Non-pigmented ciliary epithelial cell (primary cell): Measurements from ENCODE around the gene ZNF787.
"Not testable (repeated sequence)": the region's sequence is repeated elsewhere in the genome, so short reads cannot be mapped to it uniquely, and the experiment has no call there.

Experiments used
- DNase-seq: peaks from one replicate; pipeline ENCODE4 v3.0.0-alpha.2; 2010; ENCODE audit warnings: low read depth

ZNF787 gene

DNA sequence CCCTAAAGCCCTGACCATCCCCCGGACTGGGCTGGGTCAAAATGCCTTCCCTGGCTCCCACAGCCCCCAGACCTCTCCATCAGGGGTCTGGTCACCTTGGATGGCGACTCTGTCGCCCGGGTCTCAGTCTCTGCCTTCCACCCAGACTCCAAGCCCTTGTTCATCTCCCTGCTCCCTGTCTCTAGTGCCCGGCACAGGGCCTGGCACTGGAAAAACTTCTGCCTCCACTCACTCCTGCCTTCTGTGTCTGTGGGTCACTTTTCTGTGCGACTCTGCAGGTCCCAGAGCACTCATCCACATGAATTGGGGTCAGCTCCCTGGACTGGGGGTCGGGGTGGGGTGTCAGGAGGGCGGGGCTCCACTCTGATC, 1.1 kb downstream of the ZNF787 start:
- DNase-seq: no peak

DNA sequence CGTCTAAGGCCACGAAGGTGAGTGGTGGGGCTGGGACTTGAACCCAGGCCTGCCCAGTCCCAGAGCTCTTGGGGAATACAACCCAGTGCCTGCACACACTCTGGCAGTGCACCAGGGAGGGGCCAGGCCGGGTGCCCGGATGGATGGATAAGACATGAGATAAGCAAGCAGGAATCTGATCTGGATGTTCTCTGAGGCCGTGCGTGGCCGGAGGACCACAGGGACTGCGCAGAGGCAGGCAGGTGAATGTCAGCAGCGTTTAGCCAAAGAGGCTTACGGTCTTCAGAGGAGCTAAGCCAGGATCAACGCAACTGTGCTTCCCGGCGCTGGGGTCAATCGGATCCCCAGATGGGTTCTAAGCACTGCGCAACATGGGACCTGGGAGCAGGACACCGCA, 1.5 kb downstream of the ZNF787 start:
- DNase-seq: no peak

DNA sequence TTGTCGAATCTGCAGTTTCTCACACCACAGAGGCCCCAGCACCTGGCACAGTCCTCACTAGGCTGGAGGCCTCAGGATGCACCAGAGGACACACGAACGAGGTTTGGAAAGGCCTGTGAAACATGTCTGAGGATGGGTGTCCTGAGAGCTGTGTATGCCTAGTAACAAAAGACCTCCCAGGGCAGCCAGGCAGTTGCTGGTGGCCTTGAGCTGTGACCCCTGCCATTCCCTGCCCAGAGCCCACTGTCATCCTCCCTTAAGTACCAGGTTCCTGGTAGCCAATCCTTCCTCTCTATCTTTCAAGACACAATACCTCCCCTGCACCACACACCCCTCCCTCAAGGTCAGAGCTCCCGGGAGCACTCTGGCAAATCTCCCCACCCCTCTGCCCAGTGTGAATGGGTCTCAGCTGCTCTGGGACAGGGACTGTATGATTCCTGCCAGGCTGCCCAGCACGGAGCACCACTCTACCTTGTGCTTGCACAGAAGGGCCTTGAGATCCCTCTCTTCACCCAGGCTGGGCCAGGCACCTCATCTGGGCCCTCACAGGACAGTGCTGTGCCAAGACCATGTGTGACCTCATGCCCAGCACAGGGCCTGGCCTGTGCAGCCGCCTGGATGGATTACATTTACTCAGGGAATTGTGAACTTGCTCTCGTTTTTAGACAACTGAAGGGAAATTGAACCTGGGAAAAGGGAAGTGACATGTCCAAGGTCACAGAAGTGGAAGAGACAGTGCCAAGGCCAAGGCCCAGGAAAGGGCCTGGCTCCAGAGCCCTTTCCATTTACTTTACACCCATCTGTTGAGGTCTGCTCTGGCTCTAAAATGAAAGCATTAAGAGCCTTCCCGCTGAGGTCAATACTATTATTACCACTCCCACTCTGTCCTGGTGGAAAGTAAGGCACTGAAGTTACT, 2.2 kb downstream of the ZNF787 start:
- no peak for DNase-seq

DNA sequence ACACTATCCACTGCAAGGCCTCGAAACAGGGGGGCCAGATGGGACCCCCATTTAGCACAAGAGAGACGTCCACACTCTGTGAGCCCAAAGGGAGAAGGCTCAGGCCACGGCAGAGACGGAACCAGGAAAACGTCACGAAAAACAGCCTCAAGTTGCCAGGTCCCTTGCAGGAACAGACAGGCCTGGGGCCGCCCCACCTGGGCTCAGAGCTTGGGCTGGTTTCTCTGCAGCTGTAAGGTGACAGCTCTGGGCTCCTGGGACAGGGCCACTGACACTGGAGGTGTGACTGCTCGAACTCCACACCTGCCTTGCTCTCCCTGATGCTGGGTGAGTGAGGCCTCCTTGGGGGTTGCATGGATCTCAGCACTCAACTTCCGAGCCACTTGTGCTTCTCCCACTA, 3.2 kb downstream of the ZNF787 start:
- no peak for DNase-seq

- DNase-seq: no peak
Observed at GRCh38 chr19:56117376-56117884, 3.7 kb downstream of the ZNF787 start.

GRCh38 chr19:56116606-56117005, 4.5 kb downstream of the ZNF787 start:
- no peak for DNase-seq

DNA sequence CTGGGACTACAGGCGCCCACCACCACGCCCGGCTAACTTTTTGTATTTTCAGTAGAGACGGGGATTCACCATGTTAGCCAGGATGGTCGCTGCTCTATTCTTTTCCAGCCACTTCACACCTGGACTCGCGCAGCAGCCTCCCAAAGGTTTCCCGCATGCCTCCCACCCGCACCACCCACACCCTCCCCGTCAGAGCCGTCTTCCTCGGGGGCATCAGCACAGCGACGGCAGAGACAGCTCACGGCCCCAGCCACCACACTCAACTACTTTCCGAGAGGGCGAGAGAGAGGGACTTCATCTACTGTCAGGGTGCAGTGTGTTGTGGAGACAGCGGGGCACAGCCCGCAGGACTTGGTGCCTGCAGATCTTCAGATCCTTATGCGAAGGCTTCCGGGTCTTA, 5.6 kb downstream of the ZNF787 start:
- no peak for DNase-seq

GRCh38 chr19:56114778-56115110, 6.4 kb downstream of the ZNF787 start:
- DNase-seq: no peak

DNA sequence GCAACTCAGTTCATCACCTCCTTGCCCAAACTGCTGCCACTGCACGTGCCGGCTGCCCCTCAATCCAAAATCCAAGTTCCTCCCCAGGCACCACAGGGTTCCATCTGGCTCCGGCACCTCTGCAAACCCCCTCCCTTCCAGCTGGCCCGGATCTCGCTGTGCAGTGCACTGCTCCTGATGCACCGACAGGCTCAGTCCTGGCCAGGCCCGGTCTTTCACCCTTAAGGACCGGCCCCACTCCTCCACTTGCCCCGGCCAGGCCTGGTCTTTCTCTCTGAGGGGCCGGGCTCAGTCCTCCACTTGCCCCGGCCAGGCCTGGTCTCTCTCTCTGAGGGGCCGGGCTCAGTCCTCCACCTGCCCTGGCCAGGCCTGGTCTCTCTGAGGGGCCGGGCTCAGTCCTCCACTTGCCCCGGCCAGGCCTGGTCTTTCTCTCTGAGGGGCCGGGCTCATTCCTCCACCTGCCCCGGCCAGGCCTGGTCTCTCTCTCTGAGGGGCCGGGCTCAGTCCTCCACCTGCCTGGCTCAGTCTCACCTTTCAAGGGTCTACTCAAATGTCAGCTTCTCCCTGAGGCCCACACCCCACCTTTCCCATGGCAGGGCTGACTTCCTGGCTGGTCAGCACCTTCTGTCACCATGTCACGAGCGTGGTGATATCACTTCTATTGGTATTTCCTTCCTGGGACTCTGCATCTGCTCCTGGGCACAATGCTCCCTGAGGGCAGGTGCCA, 6.9 kb downstream of the ZNF787 start:
- DNase-seq: no peak

DNA sequence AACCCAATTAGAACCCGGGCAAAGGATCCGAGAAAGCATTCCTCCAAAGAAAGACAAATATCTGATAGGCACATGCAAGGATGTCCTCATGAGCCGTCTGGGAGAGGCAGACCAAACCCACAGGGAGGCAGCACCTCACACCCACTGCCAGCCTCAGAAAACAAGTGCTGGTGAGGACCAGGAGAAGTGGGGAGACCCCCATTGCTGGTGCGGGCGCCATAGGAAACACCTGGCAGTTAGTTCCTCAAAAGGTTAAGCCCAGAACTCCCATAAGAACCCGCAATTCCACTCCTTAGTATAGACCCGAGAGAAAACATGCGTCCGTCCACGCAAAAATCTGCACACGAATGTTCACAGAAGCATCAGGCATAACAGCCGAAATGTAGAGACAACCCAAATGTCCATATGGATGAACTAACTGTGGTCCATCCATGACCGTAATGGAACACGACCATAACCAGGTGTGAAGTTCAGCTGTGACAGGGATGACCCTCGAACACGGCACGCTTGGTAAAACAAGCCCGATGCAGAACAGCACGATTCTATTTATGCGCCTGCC, 7.9 kb downstream of the ZNF787 start:
- DNase-seq: no peak

DNA sequence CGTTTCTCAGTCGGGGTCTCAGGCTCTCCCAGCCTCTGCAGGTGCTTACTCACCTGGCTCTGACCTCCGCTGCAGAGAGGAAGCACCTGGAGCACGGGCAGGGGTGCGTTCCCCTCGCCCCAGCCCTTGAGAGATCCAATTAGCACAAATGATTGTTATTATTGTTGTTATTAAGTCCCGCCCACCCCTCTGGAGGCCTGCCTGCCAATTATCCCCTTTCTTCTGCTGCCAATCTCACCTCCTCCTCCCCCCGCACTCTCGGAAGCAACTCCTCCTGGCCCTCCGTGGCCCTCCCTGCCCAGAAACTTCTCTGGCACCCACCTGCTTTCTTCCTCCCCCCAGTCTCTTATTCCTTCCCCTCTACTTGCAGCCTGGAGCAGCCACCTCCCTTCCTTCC, 8.8 kb downstream of the ZNF787 start:
- no peak for DNase-seq

- no peak for DNase-seq
Observed at GRCh38 chr19:56111601-56112312, 9.3 kb downstream of the ZNF787 start.

GRCh38 chr19:56110515-56111448, 10.3 kb downstream of the ZNF787 start:
- no peak for DNase-seq

DNA sequence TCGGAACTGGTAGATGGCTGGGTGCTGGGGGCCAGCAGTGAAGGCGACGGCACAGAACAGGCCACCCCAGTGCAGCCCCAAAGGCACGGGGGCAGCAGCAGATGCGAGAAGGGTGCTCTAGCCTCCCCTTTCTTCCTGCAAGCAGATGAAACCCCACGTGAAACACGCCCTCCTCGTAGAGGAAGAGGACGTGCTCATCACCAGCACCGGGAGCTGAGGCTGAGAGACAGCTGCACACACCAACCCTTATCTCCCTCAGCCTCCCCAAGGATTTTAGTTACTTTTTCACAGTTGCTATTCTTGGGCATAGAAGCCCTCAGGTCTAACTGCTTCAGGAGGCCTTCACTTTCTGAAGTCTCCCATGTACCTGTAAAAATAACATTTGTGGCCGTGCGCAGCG, 11.9 kb downstream of the ZNF787 start:
- no peak for DNase-seq

DNA sequence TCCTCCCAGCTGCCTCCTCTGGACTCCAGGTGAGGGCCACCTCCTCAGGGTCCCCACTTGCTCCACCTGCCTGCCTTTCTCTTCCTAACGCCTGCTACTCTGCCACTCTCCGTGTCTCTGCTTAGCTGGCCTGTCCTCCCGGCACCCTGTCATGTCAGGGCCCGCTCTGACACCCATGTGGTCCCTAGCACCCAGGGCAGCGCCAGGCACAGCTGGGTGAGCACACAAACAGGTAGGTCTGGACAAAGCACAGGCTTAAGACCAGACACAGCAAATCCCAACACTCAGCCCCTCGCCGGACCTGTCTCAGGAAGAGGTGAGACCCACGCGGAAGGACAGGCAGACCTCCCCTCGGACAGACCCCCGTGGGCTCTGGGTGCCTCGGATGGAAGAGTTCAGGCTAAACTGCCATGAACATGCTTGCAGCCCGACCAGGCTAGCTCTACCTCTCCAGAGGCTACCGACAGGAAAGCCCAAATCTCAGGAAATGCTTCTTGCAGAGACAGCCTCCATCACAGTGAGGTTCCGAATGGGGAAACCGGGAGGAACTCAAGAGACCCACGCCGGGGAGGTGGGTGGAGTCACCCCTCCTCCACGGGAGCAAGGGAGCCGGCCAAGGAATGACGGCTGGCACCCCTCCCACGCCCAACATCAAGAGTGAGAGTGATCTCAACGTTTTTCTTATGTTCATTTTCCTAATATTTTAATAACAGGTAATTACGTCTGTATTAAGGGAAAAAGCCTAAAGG, 12.5 kb downstream of the ZNF787 start:
- DNase-seq: no peak

DNA sequence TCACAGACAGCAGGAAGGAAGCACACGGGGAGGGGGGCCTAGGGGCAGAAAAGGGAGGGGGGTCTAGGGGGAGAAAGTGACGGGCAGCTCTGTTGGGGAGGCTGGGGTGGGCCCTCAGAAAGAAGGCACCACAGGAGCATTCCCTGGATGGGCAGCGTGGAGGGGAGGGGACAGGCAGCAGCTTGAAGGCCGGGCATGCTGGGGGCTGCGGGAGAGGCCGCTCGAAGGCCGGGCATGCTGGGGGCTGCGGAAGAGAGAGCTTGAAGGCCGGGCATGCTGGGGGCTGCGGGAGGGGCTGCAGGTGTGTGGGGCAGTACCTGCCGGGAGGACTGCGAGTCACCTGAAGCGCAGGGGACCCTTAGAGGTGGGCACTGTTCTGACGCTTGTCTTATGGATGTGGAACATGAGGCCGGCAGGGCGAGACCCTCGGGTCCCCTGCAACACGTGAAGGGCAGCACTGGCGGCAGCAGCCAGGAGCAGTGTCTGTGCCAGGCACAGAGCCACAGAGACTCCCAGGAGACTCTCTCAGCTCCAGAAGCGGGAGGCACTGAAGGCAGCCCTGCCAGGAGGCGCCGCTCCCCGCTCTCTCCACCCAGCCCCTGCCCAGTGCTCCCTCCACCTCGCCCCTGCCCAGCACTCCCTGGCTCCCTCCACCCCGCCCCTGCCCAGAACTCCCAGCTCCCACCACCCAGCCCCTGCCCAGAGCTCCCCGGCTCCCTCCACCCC, 13.3 kb downstream of the ZNF787 start:
- no peak for DNase-seq

DNA sequence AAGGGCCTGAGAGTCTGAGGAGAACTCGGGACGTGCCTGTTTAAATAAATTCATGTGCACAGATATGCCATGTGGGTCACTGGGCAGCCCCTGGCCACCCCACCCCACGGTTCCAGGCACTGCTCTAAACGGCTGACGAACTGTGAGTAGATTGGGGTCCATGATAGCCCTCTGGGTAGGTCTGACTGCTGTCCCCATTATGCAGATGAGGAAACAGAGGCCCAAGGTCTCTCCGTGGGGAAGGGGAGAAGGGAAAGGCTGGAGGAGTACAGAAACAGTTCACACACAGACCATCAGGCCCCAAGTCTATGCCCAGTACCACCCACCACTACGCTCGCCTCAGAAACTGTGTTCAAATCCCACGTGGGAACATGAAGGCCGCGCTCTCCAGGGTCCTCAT, 14.1 kb downstream of the ZNF787 start:
- DNase-seq: no peak

DNA sequence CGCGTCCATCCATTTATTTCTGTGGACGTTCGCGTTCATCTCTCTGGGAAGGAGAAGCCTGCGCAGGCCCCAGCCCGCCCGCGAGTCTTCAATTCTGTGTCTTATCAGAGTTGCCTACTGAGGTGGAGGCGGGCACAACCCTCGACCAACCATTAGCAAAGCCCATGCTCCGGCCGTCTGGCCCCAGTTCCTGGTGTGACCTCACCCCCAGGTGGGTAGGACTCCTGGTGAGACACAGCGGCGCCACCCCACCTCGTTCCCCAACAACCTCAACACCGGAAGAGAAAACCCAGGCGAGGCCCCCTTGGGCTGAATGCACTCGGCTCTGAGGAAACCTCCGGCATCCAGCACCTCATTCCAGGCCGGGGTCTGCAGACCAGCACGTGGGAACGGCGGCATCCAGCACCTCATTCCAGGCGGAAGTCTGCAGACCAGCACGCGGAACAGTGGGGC, 14.7 kb downstream of the ZNF787 start:
- no peak for DNase-seq

DNA sequence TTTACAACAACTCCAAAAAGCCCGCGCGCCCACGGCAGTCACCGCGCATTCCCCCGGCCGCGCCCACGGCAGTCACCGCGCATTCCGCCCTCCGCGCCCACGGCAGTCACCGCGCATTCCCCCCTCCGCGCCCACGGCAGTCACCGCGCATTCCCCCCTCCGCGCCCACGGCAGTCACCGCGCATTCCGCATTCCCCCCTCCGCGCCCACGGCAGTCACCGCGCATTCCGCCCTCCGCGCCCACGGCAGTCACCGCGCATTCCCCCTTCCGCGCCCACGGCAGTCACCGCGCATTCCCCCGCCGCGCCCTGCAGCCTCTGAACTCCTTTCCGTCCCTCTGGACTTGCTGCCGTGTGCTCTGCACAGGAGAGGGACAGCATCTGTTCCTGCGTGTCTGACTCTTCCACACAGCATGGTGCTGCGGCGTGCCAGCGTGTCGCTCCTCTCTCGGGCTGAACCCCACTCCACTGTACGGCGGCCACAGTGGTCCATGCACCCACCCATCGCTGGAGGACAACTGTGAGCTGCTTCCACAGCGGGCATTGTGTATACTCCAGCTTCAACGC, 15.2 kb downstream of the ZNF787 start:
- not testable (repeated sequence) for DNase-seq
